Suppressor macrophage (primary cell): Measurements from ENCODE around the gene NIBAN1.
A peak's percentile ranks its signal among the peaks of the same experiment; 100 is the strongest.
"Not testable (repeated sequence)": the region's sequence is repeated elsewhere in the genome, so short reads cannot be mapped to it uniquely, and the experiment has no call there.

Experiments used
- DNase-seq, 4 experiments: peaks; one replicate each; pipeline ENCODE4 v3.0.0-alpha.2; 2020 to 2022

The NIBAN1 gene

DNA sequence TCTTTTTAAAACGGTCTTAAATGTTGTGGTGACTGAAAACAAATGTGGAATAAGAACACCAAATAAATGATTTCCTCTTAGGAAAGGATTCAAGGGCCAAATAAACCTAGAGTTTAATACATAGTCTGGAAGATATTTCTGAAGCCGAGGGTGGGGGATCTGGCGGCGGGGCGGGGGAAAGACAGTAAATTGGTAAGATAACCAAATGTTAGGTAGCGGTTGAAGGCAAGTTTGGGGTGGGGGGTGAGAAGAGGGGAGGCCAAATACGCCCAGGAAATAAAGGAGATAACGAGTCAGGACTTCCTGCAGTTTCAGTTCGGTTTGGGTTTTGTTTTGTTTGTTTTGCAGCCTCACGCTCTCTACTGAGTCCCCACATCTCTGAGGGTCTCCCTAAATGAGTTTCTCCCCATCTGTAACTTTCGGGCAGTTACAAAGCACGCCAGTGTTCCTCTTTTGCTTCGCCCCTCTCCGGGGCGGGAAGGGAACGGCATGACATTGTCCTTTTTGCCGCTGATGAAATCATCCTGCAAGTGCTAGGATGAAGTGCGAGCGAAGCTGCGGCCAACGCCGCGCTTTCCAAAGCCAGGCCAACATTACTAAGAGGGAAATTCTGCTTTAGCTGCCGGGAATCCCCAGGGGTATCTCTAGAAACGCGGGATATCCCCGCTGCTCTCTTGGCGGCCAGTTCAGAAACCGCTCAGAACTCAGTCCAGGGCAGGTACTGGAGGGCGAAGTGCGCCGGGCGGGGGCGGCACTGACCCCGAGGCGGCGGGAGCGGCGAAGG lies 844 bp downstream of the NIBAN1 start:
- peak; percentile 81 to 90 (median 88) for DNase-seq

DNA sequence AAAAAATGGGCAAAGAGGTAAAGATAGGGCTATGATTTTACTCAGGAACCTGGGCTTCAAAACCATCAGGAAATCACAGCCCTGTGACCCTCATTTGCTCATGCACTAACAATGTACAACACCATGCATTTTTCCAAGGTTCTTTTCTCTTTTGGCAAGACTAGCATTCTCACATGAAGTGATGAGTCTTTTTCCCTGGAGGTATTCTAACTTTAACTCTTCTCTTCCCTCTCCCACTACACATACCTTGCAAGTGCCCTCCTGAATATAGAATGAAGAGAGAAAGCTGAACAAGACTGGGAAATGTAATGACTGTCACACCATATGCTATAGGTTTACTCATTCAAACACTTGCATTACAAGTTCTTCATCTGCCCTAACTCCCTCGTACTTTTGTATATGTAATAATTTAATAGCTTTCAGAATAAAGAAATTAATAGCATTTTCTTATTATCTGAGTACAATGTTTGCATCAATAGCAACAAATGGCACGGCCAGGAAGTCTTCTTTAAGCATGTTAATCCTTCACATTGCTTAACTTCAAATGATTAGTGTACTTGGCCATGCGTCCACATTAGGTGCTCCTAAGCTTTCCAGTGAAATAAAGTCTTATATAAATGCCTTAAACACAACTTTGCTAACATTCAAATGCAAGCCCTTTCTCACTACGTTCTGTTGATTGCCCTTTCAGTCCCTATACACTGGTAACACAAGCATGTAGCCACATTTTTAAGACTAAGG lies 1.8 kb downstream of the NIBAN1 start:
- no peak for DNase-seq

DNA sequence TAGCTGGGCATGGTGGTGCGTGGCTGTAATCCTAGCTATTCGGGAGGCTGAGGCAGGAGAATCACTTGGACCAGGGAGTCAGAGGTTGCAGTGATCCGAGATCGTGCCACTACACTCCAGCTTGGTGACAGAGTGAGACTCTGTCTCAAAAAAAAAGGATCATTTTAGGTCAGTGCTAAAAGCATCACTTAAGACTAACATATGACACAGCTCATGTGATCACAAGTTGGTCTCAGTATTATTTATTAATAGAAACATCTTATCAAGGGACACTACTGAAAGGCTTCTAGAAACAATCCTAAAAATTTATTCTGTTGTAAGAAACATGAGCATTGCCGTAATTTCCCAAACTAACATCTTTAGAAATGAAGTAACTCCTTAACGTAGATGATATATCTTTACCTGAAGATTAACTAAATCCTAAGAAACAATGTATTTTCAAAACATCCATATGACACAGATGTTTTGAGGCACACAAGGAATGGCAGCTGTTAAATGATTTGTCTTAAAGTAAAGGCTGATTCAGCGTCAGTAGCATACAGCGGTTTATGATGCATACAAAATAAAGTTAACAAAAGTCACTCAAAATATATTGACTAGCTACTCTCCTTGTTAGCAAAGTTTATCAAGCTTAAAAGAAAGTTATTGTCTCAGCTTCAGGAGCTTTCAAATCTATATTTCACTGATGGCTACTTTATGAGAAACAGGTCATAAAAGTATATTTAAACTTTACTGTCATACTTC lies 2.6 kb downstream of the NIBAN1 start:
- DNase-seq: no peak

DNA sequence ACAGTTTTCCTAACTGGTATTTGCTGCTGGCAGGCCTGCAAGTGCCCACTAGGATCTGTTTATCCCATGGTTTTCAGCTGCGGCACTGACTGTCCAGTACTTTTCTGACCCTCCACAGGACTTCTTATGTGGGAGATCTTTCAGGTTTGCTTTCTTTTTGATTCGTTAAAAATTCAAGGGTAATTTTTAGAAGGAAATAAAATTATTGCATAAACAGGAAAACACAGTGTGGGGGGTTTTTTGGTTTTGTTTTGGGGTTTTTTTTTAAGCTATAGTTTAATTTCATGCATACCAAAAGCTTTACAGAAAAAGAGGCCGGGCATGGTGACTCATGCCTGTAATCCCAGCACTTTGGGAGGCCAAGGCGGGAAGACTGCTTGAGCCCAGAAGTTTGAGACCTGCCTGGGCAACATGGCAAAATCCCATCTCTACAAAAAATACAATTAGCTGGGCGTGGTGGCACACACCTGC lies 3.6 kb downstream of the NIBAN1 start:
- no peak for DNase-seq

DNA sequence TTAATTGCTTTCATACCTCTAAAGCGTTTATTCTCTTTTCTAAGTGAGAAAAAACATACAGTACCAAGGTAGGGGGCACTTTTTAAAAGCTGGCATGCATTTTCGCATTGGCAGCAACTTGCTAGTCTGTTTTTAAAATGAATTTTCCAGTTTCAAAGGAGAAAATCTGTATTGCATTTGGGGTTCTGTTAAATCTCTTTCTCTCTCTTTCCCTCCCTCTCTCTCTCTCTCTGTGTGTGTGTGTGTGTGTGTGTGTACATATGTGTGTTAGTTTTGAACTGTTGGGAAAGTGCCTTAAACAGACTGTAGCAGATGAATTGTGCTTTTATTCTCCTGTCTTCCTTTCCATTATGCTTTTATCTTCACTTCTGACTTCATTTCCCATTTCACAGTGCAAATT lies 7.3 kb downstream of the NIBAN1 start:
- no peak for DNase-seq

DNA sequence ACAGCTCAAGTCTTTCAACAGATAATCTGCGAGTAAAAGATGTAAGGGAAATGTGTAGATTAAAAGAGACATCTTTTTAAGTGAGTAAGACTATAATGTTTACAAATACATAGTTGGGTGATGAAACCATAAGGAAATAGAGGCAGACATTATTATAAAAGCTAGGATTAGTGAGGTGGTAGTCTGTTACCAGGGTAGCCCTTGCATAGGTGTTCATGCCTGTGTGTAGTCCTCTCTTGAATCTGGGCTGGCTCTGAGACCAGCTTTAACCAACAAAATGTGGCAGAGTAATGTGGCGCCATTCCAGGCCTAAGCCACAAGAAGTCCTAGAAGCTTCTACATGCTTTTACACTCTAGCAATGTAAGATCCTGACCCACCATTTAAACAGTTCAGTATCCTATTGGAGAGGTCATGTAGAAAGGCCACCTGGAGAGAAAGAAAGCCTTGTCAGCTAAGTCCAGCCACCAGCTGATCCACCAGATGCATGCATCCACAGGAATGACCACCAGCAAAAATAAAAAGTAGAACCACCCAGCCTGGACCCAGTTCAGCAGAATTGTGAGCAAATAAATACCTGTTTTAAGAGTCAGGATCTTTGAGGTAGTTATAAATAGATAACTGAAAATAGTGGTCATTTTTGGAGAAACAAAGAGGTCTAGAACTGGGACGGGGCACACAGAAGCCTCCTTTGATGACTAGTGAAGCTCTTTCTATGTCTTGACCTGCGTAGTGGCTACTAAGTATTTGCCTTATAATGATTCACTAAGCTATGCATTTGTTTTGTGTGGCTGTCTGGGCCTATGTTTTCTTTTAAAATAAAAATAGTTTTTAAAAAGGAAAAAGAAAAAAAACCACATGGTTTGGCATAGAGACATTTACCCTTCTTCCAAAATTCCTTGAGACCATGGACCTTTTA lies 8.1 kb downstream of the NIBAN1 start:
- no peak for DNase-seq

DNA sequence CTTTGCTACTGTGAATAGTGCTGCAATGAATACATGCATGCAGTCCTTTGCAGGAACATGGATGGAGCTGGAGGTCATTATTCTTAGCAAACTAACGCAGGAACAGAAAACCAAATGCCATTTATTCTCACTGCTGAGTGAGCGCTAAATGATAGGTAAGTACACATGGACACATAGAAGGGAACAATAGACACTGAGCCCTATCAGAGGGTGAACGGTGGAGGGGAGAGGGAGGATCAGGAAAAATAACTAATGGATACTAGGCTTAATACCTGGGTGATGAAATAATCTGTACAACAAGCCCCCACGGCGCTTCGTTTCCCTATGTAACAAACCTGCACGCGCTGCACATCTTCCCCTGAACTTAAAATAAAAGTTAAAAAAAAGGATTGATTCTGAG lies 8.9 kb downstream of the NIBAN1 start:
- DNase-seq: no peak

DNA sequence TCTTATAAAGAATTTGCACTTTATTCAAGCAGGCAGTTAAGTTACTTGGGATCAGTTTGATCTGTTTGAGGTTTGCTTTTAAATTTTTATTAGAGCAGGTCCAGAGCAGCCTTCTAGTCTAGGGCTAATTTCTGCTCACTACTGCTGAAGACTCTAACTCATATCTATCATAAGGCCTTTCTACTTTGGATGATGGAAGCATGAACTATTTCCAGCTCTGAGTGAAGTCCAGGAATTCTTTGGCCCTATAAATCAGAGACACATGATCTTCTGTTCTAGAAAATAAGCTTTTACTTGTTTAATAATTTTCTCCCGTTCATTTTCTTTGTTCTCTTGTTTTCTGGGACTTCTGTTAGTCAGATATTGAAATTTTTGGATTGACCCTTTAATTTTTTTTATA lies 14.7 kb downstream of the NIBAN1 start:
- no peak for DNase-seq

DNA sequence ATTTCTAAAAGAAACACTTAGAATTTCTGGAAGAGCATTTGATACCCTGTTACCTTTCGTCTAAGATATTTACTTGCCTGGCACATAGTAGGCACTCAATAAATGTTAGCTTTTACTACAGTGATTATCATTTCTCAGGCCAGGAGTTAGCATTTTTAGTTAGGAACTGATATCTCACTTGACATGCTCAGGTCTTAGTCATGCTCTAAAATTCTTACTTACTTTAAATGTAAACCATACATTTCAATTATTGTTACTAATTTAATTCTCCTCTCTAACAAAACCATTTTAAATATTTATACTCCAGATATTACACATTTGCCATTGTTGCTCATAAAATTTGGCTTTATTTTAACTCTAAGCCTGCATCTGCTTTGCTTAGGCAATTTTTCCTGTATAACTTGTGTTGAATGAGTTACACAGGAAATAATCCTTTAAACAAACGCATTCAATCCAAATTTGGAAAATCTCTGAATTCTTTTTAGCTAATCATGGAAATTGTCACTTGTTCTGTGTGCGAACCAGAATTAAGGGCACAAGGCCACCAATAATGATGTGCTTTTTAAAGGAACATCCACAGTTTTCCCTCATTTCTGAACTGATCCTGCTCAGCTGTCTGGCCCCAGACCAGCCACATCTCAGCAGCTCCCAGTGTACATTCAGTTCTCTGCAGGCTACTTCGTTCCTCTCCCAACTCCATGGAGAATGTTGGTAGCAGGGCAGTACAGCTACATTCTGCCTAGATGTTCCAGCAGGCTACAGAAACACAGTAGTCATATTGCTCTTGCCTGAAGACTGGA lies 15.6 kb downstream of the NIBAN1 start:
- no peak for DNase-seq

DNA sequence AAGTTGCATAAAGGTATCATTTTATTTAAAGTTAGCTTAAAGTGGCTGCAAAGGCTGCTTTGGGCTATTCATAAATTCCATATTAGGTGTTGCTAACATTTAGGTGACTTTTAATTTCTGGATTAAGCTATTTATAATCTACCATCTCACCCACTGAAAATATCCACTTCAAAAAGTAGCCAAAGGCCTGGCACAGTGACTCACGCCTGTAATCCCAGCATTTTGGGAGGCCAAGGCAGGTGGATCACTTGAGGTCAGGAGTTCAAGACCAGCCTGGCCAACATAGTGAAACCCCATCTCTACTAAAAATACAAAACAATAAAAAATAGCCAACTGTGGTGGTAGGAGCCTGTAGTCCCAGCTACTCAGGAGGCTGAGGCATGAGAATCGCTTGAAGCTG lies 16.4 kb downstream of the NIBAN1 start:
- DNase-seq: not testable (repeated sequence)

DNA sequence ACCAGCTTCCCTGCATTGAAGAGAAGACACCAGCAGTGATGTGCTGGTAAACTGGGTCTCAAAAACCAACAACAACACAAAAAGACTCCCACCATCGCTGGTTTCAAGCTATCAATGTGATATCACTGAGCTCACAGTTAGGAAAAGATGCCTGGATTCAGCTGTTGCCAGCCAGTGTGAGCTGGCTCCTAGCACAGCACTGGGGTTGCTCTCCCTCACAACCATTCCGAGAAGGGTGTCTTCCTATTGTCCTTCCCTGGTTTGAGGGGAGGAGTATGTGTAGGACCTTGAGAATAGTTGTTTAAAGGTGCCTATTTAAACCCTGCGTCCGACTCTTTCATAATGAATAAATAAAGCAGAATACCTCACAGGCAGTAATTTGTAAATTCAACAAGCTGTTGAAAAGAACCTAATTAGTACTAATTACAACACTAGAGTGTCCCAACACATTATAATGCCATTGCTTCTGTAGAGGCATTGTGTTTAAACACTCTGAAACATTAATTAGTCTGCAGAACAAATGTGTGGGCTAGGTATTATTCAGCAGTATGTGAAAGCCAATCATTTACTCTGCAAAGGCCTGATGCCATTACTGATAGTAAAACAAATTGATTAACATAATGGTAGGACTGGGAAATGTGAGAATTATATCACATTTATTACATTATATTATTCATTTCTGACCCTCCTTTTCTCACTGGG lies 17.2 kb downstream of the NIBAN1 start:
- no peak for DNase-seq

DNA sequence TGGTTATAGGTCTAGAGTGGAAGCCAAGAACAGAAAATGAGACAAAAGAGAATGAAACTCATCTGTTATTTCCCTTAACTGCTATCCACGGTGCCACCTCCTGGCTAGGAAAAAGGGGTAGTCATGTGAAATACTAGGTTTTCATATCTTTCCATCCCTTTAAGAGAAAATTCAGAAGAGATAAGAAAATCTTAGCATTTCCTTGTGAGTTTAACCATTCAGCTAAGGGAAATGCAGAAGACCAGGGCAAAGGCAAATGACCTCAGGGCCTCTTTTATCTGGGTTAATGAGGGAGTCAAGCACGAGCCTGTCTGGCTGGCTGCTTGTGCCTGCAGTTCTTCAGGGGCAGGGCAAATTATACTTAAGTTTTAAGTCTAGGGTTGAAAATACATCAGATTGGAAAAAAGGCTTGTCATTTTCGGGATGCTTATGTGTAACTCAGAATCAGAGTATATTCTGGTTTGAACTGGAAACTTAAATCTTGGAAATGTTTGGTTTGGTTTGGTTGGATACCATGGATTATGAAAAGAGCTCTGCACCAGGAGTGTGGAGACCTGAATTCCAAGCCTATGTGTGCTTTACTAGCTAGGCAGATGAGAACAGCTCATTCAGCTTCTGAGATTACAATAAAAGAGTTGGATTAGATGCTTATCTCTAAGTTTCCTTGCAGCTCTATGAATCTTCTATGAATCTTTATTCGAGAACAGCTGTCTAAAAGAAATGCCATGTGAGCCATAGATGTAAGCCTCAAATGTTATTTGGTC lies 19.9 kb downstream of the NIBAN1 start:
- DNase-seq: peak in 3 of 4 experiments; percentile 16 to 32 (median 24)

DNA sequence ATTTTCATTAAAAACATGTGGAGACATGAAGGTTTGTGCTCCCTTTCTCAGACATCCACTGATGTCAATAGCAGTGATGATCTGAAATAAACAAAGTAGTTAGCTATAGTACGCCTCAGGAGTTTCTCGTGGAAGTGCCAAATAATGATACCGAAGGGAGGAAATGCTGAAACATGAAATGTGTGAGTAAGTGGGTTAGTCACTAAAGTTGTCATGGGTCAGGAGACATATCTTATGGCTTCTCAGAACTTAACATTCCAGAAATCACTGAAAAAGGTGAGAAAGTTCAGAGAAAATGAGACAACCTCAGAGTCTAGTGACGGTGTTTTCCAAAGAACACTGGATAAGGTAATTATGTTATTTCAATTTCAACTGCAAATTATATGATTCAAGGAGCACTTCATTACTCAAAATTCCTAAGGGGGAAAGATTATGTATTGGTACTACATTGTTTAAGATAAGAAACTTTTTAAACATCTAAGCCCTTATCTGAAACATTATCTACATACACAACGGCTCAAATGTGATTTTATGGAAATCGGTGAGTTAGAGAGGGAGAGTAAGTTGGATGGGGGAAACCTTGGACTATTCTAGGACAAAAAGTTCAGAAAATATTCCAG lies 20.6 kb downstream of the NIBAN1 start:
- DNase-seq: peak in 3 of 4 experiments; percentile 20 to 59 (median 58)

DNA sequence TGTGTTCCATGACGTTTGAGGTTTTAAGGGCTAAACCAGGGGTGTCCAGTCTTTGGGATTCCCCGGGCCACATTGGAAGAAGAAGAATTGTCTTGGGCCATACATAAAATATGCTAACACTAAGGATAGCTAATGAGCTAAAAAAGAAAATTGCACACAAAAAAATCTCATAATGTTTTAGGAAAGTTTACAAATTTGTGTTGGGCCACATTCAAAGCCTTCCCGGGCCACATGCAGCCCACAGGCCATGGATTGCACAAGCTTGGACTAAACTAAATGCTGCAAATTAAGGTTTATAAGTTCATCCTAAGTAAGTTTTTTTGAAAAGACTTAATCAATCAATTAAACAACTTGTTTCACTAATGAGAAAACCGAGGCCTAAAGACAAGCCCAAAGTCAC lies 21.9 kb downstream of the NIBAN1 start:
- DNase-seq: no peak

DNA sequence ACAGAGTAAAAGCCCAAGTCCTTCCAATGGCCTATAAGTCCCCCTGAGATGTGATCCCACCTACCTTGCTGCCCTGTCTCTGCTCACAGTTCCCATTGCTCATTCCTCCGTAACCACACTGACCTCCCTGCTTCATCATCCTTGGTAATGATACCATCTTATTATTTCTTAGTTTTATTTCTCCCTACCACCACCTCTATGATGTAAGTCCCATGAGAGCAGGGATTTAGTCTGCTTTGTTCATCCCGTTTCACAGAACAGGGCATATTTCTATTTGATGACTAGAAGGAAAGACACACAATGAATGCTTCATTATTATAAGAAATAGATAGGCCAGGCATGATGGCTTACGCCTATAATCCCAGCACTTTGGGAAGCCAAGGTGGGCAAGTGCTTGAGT lies 22.5 kb downstream of the NIBAN1 start:
- no peak for DNase-seq

DNA sequence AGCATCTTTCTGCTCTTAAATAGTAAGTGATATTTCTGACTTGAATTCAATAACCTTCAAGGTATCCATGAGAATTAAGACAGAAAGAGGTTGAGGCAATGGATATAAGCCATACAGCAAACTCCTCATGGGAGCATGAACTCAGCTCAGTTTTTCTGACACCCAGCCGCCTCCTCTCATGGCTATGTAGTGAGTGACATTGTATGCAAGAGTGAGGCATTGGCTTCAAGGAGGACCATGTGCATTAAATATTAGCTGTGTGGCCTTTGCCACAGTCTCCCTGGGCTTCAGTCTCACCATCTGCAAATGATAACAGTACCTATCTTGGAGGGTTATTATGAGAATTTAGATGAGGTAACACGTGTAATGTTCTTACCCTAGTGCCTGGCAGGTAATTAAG lies 23.4 kb downstream of the NIBAN1 start:
- DNase-seq: no peak

DNA sequence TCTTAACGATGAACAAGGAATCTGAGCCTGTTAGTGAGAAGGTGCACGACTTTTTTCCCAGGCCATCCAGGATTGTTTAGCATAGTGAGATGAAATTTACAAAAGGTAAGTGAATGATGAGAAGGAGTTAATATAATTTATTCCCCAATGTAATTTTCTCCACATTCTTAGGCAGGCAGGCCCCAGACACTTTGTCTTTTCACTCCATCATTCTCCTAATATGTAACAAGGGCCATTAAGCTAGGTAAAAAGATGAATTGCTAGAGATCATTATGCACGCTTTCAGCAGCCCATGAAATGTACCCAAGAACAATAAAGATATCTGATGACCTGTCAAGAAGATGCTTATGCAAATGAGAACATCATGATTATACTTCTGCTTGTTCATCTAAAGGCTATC lies 24.1 kb downstream of the NIBAN1 start:
- DNase-seq: no peak

DNA sequence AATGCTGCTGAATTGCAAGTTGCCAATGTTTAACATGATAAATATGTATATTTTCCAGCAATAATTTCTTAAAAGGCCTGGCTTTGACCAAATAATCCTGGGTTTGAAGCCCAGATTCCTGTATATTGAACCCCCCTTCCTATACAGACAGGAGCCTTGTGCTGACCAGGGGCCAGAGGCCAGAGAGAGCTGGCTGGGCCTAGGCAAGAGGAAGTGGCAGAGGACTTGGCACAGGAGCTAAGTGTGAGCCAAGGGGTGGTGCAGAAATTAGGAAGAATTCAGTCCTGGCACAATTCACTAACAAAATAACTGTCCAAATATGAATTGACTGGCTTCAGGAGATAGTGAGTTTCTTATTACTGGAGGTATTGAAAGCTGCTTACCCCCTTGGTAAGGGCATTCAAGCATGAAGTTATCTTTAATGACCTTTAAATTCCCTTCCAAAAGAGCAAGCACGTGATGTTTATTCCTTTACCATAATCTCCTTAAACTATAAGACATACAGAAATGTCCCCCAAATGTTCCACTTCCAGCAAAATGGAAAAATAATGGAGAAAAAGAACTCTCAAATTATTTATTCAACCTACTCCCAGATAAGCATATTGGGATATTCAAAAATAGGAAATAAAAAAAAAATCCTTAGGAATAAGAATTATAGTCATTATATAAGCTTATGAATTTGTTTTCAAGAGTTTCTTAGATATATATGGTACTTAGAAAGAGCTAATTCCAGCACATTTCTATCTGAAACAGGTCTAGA lies 26.6 kb downstream of the NIBAN1 start:
- DNase-seq: peak in 3 of 4 experiments; percentile 38 to 62 (median 58)
